ENCODE data around the gene KLHL25.

The KLHL25 gene

DNA sequence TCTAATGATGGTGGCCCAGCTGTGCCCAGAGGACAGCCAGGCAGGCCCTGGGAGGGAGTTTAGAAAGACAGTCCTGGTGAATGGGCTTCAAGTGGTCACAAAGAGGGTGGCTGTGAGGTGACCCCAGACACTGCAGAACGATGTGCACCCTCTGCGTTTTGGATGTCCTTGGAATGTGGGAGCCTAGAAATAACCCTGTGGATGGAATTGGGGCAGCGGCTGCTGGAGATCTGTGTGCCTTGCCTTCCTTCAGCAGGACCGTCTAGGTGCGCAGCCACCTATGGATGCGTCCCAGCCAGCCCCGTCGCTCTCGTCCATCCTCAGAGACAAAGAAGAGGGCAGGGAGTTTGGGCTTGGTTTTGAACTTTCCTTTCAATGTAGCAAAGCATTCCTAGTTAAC is 46.5 kb downstream of the KLHL25 start:
- DNase-seq (ENCODE audit: low read depth in 3 of 3): no peak

DNA sequence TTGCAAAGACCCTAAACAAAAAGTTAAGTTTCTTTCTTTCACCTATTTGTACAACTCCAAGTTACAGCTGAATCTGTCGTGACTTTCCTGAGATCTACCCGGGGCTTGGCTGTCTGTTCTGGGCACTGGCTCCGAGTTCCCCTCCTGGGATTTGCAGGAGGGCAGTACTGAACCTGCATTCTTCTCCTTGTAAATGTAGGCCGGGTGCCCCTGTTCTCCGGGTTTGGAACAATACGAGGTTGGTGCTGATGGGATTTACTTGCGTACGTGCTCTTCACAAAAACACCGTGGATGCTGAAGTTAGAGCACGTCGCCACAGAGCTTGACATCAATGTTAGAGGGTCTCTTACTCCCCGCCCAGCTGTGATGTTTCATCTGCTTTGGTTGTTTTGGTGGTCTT is 48.1 kb downstream of the KLHL25 start:
- DNase-seq (ENCODE audit: low read depth in 3 of 3): no peak

DNA sequence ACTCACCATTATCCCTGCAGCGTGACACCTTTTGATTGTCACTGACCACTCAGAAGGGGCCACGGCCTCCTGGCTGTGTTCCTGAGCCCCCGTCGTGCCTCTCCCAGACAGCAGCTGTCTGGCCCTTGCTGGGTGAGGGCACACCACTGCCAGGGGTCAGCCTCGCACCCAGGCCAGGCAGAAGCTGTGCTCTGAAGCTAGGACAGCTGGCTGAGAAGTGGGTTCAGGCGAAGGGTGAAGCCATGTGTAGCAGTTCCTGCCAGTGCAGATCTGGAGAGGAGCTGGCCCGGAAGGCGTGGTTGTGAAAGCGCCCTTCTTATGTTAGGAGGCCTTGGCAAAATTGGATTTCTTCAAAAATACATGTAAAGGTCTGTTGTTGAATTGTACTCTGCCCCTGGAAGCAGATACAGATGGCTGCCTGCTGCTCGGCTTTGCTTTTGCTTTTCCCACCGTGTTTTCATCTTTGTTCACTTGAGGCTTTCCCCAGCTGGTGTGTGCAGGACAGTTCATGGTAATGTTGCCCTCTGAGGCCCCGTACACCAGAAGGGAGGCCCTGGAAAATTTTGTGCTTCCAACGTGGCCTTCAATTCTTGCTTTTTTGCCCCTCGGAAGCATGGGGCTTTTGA is 49.1 kb downstream of the KLHL25 start:
- no peak for DNase-seq (ENCODE audit: low read depth in 3 of 3)

DNA sequence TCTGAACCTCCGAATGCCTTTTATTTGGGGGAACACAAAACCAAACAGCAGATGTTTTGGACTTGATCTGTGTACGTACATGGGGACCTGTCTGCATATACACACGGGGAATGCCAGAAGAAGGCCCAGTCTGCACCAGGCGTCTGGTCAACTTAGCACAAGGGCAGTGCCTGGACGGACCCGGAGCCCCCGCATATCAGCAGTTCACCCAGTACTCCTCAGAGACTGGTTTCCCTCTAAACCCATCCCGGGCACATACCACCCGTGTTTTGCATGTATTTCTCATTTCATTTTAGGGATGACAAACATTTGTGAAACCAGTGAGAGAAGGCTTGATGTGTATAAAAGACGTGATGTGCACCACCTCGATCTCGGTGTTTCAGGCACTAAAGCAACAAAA is 49.7 kb downstream of the KLHL25 start:
- DNase-seq (ENCODE audit: low read depth in 3 of 3): no peak

DNA sequence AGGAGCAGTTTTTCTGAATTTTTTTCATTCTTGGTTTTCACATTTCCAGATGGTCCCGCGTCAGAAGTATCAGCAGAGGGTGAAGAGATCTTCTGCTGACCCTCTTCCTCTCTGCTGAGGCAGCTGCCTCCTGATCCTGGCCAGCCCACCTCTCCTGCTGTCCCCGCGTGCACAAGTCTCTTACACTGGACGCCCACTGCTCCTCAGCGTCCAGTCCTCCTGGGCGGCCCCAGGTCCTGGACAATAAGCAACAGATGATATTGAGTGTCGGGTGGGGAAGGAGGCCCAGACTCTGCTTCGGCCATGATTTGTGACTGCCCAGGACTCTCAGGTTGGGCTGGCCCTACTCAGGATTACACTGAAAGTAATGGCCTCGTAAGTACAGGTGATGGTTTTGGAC is 50.1 kb downstream of the KLHL25 start:
- DNase-seq (ENCODE audit: low read depth in 3 of 3): no peak

DNA sequence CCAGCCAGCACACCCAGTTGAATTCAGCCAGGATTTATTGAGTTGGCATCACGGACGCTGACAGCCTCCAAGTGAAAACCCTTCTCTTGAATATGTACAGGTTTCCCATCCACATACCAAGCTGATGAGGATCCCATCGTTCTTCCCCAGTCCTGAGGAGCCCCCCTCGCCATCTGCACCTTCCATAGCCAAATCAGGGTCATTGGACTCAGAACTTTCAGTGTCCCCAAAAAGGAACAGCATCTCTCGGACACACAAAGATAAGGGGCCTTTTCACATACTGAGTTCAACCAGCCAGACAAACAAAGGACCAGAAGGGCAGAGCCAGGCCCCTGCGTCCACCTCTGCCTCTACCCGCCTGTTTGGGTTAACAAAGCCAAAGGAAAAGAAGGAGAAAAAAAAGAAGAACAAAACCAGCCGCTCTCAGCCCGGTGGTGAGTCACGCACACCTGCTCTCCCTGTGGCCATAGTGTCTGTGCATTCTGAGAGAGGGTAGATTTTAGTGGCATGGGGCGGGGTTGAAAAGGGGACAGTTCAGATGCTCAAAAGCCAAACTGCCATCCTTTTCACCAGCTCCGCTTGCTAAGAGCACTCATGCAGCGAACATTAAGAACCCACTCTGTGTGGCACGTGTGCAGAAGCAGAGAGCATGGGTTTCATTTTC is 51.2 kb downstream of the KLHL25 start:
- no peak for DNase-seq (ENCODE audit: low read depth in 3 of 3)

DNA sequence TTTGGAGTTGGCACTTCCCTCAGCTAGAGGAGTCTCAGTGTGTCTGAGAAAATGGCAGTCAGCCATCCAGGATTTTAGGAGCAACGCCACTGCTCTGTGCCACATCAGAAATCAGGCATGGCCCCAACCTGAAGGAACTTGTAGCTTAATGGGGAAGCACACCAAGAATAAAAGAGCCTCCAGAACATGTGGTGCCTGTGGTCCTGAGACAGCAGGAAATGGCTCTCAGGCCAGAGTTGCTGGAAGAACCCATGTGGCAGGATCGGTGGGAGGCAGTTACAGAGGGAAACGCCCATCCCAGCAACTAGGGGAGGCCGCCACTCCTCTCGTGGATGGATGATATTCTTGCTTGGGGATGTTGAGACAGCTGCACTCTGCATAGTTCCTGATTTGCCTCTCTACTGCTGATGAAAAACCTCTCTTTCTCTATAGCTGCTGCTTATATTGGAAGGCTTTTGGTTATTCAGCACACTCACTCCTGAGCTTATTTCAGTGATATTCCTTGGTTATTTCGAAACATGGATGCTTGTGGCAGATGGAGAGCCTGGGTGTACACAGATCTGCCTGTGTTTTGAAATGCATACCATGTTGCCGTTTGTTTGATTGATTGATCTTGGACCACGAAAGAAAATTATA is 52.4 kb downstream of the KLHL25 start:
- no peak for DNase-seq (ENCODE audit: low read depth in 3 of 3)

DNA sequence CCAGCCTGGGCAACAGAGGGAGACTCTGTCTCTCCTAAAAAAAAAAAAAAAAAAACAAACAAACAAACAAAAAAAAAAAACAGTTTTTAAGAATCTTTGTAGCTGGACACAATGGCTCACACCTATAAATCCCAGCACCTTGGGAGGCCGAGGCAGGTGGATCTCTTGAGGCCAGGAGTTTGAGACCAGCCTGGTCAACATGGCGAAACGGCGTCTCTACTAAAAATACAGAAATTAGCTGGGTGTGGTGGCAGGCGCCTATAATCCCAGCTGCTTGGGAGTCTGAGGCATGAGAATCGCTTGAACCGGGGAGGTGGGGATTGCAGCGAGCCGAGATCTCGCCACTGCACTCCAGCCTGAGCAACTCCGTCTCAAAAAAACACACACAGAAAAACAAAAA is 53.1 kb downstream of the KLHL25 start:
- DNase-seq (ENCODE audit: low read depth in 3 of 3): no peak

DNA sequence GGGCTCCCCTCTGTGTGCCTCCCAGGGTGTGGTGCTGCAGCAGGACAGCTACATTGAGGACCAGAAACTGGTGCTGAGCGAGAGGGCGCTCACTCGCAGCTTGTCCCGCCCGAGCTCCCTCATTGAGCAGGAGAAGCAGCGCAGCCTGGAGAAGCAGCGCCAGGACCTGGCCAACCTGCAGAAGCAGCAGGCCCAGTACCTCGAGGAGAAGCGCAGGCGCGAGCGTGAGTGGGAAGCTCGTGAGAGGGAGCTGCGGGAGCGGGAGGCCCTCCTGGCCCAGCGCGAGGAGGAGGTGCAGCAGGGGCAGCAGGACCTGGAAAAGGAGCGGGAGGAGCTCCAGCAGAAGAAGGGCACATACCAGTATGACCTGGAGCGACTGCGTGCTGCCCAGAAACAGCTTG is 53.7 kb downstream of the KLHL25 start:
- DNase-seq (ENCODE audit: low read depth in 3 of 3): no peak

DNA sequence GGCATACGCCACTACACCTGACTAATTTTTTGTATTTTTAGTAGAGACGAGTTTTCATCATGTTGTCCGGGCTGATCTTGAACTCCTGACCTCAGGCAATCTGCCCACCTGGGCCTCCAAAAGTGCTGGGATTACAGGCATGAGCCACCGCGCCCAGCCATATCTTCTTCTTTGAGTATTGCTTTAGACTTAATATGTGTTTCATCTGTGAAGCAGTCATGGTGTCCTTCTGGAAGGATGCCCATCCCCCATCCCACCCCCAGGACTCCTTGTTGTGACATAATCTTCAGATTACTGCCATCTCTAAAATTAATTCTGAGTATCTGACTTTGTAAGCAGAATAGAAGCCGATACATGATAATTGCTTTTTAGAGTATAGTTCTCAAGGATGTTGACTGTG is 57.7 kb downstream of the KLHL25 start:
- DNase-seq (ENCODE audit: low read depth in 3 of 3): no peak

DNA sequence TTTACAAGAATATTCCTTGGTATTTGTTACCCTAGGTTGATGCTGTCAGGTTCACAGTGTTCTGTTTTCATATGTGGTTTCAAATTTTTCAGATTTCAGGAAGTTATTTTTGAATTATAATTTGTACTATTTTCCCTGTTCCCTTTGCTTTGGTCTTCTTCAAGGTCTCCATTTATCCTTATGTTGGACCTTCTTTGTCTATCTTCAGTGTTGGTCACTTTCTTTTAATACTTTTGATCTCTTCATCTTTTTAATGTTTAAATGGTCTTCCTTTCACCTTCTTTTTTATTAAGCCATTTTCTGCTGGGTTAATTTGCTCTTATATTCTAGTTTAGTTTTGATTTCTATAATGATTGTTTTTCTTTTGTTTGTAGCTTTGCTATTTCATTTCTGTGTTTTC is 61.3 kb downstream of the KLHL25 start:
- DNase-seq (ENCODE audit: low read depth in 3 of 3): no peak

DNA sequence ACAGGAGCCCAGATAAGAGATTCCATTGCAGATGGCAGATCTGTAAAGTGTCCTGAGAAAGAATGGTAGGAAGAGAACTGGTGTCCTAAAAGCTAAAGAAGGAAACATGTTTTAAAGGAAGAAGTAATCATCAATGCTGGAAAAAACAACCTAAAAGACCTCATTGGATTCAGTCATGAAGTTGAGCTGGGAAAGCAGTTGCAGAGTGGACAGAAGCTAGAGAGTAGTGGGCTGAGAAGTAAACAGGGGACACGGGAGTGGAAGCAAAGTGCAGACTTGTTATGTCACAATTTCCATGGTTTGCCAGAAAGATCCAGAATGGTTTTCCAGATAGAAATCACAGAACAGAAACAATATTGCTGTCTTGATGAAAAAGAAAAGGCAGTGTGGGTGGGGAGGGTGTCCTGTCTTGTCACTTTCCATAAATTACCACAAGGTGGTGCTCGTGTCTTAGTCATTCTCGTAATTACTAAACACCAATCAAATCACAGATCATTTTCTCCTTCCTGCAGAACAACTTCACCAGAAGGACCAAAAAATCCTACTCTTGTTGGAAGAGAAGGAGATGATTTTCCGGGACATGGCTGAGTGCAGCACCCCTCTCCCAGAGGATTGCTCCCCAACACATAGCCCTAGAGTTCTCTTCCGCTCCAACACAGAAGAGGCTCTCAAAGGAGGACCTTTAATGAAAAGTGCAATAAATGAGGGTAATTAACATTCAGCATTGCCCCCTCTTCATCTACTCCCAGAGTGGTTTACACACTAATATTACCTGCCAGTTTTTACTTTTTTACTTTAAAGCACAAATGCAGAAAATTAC is 64.5 kb downstream of the KLHL25 start:
- DNase-seq (ENCODE audit: low read depth in 3 of 3): no peak

DNA sequence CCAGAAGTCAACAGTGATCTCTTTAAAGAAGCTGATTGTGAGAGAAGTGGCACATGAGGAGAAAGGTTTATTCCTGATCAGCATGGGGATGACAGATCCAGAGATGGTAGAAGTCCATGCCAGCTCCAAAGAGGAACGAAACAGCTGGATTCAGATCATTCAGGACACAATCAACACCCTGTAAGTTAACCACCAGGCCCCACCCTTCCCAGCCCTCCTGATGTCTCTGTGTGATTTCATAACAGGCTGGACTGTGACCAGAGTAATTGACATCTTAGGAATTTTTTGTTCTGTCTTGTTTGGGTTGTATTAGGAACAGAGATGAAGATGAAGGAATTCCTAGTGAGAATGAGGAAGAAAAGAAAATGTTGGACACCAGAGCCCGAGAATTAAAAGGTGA is 67.7 kb downstream of the KLHL25 start:
- DNase-seq (ENCODE audit: low read depth in 3 of 3): no peak

DNA sequence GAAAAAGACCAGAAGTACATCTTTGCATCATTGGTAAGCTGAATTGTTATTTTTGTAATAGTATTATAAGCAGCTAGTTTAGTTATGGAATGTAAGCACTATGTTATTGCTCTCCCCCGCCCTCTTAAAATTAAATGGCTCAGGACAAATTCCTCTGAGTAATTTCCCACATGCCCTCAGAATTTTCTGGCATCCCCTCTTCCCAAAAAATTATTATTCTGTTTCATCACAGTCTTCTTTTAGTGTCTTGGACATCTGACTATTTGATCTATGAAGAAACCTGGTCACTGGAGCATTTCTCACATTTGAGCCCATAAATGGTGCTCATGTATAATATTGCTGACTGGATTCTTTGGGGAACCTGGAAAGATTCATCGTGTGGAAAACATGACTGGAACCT is 68.3 kb downstream of the KLHL25 start:
- no peak for DNase-seq (ENCODE audit: low read depth in 3 of 3)

DNA sequence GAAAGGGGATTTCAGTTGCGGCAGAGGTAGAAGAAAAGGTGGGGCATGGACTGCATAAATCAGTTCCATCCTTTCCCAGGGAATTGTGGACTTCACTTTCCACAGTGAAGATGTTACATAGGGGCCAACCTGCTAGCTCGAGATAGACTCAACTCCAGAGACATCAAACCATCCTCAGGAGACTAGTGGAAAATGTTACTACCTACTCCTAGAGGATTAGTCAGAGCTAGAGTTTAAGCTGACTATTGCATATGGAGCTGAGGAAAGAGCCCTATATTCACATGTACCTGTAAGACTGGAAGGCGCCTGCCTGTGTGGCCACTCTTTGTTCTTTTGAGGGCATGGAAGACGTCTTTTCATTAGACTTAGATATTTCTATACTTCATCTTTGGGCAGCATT is 69.2 kb downstream of the KLHL25 start:
- DNase-seq (ENCODE audit: low read depth in 3 of 3): no peak

DNA sequence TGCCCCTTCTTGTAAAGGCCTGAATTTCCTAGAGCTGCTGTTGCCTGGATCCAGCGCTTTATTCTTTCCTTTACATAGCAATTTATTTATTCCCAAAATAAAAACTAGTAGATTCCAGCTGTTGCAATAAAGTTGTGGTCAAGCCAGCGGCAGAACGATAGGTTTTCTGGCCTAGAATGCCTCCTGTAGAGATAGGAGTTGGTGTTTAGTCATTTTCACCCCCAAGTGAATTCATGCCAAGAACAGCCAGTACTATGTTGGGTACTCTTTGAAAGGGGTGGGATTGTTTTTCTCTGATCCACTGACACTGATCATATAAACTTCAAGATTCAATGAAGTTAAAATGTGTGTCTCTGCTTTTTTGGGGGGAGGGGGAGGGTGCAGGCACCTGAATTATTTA is 69.7 kb downstream of the KLHL25 start:
- no peak for DNase-seq (ENCODE audit: low read depth in 3 of 3)

DNA sequence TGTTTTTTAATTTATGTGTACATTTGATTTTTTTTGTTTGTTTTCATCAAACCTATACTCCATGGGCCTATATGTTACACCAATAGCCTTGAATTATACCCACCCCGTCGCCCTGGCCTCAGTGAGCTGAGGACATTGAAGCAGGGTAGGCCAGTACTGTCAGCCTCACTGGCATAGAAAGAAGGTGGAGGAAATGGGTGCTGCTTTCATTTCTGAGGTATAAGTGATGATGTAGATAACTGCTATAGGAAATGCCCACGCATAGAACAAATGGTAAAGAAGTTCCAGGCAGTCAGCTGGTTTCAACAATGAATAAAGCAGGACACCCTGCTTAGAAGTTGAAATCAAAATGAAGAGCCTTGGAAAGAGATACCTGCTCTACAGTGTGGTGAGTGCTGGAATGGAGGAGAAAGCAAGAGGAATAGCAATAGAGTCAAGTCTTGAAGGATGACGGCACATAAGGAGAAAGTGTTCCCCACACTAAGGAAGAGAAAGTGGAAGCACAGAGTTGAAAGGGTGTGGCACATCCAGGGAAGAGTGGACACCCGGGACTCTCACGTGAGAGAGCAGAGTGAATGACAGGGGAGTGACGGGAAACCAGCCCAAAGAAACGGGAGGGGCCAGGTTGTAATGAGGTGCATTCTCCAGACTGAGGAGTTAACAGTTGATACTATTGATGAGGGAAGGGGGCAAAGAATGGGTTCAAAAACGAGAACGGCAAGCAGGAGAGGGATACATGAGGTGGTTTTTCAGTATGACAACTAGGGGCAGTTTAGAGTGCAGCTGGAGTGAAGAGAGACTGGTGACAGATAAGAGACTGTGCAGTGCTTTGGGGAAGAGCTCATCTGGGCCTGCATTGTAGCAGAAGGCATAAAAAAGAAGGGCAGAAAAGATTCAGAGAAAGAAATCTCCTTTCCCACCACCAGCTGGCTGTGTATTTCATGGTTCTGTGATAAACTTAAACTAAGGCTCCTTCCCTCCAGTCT is 70.5 kb downstream of the KLHL25 start:
- no peak for DNase-seq (ENCODE audit: low read depth in 3 of 3)

DNA sequence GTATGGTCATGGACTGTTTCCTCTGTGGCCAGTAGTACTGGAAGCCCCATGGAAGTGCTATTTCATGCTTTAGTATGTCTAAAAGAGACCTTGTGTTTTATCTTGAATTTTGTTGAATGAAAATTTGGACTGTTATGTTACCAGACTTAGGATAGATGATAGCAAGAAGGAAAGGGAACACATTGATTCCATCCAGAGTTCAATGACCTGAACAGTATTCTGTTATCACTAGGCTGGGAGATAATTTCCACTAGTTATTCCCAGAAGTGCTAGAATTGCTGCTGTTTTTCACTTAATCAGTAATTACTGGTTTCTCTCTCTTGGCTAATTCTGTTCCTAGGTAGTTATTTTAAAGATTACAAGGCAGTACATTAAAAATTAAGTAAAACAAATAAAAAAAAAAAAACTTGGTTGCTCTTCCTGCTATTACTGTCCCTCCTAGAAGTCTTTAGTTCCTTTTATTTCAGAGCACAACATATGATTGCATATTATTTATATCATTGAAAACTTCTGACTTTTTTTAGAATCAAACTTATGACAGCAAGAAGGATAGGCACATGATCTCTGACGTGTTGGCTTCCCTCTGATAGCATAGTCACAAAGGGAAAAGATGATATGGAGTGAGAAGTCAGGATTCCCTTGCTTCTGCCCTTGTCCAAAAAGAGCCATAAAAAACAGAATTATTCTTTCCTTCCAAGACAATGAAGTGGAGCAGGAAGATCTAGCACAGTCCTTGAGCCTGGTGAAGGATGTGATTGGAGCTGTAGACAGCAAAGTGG is 72.2 kb downstream of the KLHL25 start:
- no peak for DNase-seq (ENCODE audit: low read depth in 3 of 3)

DNA sequence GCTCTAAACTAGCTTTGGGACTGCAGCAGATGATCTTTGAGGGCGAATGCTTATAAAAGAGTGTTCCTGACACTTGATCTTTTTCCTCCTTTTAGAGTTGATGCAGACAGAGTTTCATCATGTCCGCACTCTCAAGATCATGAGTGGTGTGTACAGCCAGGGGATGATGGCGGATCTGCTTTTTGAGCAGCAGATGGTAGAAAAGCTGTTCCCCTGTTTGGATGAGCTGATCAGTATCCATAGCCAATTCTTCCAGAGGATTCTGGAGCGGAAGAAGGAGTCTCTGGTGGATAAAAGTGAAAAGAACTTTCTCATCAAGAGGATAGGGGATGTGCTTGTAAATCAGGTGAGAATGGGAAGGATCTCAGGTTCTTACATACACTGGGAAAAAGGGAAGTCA is 75.7 kb downstream of the KLHL25 start:
- no peak for DNase-seq (ENCODE audit: low read depth in 3 of 3)

DNA sequence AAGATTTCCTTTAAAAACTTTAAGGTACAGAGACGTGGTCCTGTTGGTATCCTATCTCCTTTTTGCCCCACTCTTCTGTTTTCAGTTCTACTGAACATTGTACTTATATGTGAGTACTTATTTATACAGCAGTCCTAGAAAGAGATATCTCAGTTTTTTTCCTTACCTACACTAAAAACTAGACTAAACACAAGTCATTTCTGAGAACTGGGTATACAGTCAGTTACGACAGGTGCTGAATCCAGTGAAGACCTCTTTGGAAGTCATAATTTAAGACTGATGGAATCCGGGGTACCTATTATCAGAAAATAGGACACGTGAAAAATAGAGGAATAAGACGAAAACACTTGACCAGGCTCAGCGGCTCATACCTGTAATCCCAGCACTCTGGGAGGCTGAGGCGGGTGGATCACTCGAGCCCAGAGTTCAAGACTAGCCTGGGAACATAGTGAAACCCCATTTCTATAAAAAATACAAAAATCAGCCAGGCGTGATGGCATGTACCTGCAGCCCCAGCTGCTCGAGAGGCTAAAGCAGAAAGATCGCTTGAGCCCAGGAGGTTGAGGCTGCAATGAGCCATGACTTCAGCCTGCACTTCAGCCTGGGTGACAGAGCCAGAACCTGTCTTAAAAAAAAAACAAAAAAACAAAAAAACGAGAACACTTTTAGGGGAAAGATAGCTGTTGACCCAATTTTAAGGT is 76.3 kb downstream of the KLHL25 start:
- no peak for DNase-seq (ENCODE audit: low read depth in 3 of 3)
